Rectal smooth muscle tissue (tissue), 1 donor: ENCODE data around the gene CDH19.
A peak's percentile ranks its signal among the peaks of the same experiment; 100 is the strongest.

Source experiments
- H3K27ac ChIP-seq: one replicate; pipeline ENCODE4 v1.7.0; 2013; ENCODE audit warnings: low read depth, low read length, inconsistent platforms
- H3K27me3 ChIP-seq: one replicate; pipeline ENCODE4 v1.7.0; 2013; ENCODE audit warnings: low read length; ENCODE audit not compliant: control insufficient read depth, insufficient read depth
- H3K36me3 ChIP-seq: one replicate; pipeline ENCODE4 v1.7.0; 2013; ENCODE audit warnings: low read length; ENCODE audit not compliant: control insufficient read depth, insufficient read depth
- H3K4me1 ChIP-seq: one replicate; pipeline ENCODE4 v1.7.0; 2013; ENCODE audit warnings: low read length; ENCODE audit not compliant: control insufficient read depth, insufficient read depth
- H3K4me3 ChIP-seq: one replicate; pipeline ENCODE4 v1.7.0; 2013; ENCODE audit warnings: low read length
- H3K9ac ChIP-seq: one replicate; pipeline ENCODE4 v1.7.0; 2013; ENCODE audit warnings: low read length

CDH19 gene

DNA sequence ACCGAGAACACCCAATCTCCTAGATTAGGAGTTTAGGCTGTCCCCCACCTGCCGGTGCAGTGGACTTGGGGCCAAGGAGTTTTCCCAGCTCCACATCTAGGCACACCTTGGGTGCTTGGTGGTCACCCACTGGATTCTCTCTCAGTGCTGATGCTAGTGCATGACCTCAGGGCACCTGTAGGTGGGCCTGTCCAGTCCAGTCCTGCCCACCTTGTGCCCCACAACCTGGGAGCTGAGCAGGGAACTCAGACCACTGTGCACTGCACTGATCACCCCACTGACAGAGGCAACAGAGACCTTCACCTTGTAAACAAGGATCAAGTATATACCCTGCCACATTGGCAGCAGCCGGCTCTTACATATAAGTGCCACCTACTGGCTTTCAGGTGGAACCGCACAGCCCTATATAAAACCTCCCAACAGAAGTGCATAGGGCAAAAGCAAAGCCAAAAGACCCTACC, 12.7 kb upstream of the CDH19 start:
- no peak overlapping the region for H3K9ac ChIP-seq
- H3K4me1 ChIP-seq: no peaks in the 10 kb centered on the region
- no peak overlapping the region for H3K27ac ChIP-seq
- H3K36me3 ChIP-seq: no peaks in the 10 kb centered on the region
- no peaks in the 10 kb centered on the region for H3K27me3 ChIP-seq
- no peak overlapping the region for H3K4me3 ChIP-seq

GRCh38 chr18:66615176-66615575, 11.3 kb upstream of the CDH19 start:
- no peaks in the 10 kb centered on the region for H3K4me1 ChIP-seq
- no peak overlapping the region for H3K4me3 ChIP-seq
- H3K36me3 ChIP-seq: no peaks in the 10 kb centered on the region
- H3K27ac ChIP-seq: no peak overlapping the region
- no peak overlapping the region for H3K9ac ChIP-seq
- H3K27me3 ChIP-seq: no peaks in the 10 kb centered on the region

DNA sequence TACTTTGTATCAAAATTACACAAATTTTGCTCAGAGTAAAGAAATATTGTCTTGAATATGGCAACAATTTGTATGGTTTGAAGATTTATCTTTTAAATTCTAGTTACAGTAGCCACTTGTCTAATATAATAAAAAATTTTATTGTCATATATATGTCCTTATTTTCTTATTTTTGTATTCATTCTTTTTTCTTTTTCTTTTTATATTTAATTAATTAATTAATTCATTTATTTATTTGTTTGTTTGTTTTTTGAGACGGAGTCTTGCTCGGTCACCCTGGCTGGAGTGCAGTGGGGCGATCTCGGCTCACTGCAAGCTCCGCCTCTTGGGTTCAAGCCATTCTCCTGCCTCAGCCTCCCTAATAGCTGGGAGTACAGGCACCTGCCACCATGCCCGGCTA, 3.7 kb upstream of the CDH19 start:
- Histone ChIP-seq H3K36me3 (no peaks in the 10 kb centered on the region), H3K4me1 (no peaks in the 10 kb centered on the region), H3K27me3 (no peaks in the 10 kb centered on the region), H3K4me3 (no peak overlapping the region), H3K9ac (no peak overlapping the region), H3K27ac (no peak overlapping the region)

- Histone ChIP-seq H3K27me3 (no peaks in the 10 kb centered on the region), H3K27ac (peak overlapping the region; percentile 15)
Observed at GRCh38 chr18:66601649-66602048, 2.2 kb downstream of the CDH19 start.

DNA sequence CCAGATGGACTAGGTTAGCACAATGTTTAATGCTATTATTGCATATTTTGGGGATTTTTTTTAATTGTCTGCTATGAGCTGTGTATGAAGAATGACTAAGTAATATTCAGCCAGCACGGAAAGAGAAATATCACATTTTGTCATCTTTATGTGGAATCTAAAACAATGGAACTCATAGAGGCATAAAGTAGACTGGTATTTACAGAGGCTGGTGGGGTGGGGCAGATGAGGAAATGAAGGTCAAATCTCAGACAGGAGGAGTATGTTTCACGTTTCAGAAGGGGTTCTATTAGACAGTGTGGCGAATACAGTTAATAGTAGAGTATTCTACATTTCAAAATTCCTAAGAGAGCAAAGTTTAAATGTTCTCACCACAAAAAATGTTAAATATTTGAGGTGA, 4.7 kb downstream of the CDH19 start:
- Histone ChIP-seq H3K4me3 (no peak overlapping the region), H3K4me1 (no peaks in the 10 kb centered on the region), H3K9ac (no peak overlapping the region), H3K36me3 (no peaks in the 10 kb centered on the region), H3K27ac (no peak overlapping the region), H3K27me3 (no peaks in the 10 kb centered on the region)

More at GRCh38 chr18:66601649-66602048, 2.2 kb downstream of the CDH19 start:
- Histone ChIP-seq H3K4me1 (no peaks in the 10 kb centered on the region), H3K9ac (no peak overlapping the region), H3K4me3 (no peak overlapping the region), H3K36me3 (no peaks in the 10 kb centered on the region)

DNA sequence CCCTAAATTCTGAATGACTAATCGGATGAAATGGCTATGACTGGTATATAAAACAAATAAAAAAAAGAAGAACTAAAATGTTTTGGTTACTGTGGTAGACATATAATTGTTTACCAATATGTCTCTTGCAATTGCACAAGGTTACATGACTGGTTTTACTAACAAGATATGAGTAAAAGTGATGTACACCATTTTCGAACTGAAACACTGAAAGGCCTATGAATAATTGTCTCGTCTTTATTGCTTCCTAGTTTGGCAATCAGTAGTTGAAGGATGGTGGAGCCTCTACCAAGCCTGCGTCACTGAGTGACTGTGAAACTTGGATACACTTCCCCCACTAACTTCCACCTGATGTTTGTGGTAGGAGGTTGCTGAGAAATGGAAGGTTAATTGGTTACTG, 16.5 kb downstream of the CDH19 start:
- Histone ChIP-seq H3K4me1 (no peaks in the 10 kb centered on the region), H3K27me3 (no peaks in the 10 kb centered on the region), H3K9ac (no peak overlapping the region)

DNA sequence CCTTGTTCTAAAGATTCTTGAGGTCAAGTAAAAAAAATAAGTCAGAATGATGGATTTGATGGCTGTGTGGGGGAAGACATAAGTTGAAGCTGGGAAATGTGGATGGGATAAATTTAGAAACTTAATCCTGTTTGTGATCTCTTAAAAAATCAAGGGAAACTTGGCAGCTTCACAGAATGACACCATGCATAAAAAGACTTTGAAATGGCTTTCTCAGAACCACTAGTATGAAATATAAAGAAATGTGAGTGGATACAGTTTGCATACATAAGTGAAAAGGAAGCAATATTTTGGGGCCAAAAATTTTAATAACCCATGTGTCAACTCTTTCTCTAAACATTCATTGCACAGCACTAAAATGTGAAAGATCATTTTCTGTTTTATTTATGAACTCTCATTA, 21.7 kb downstream of the CDH19 start:
- Histone ChIP-seq H3K36me3 (no peaks in the 10 kb centered on the region), H3K27ac (no peak overlapping the region), H3K4me1 (no peaks in the 10 kb centered on the region), H3K27me3 (no peaks in the 10 kb centered on the region), H3K4me3 (no peak overlapping the region), H3K9ac (no peak overlapping the region)

More for the DNA sequence above, 16.5 kb downstream of the CDH19 start:
- no peak overlapping the region for H3K27ac ChIP-seq
- H3K36me3 ChIP-seq: no peaks in the 10 kb centered on the region
- no peak overlapping the region for H3K4me3 ChIP-seq

GRCh38 chr18:66575263-66575662, 28.6 kb downstream of the CDH19 start:
- Histone ChIP-seq H3K9ac (no peak overlapping the region), H3K4me3 (no peak overlapping the region), H3K4me1 (no peaks in the 10 kb centered on the region), H3K27ac (no peak overlapping the region), H3K27me3 (no peaks in the 10 kb centered on the region), H3K36me3 (no peaks in the 10 kb centered on the region)

DNA sequence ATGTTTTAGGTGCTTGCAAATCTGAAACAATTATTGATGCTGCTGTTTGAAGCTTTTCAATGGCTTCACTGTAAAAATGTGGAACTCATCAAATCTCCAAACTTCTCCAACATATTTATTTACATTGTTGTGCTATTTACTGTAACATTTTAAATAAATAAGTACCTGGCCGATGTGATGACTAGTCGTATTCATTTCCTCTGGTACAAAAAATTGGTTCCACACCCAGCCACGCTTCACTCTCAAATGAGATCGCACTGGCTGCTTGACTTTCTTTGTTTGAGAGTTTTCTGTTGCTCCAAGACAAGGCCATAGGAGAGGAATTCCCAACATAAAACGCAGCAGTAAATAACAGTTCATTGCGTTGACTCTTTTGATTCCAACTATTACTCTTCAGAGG, 32.0 kb downstream of the CDH19 start:
- H3K36me3 ChIP-seq: no peaks in the 10 kb centered on the region
- H3K27me3 ChIP-seq: no peaks in the 10 kb centered on the region
- no peaks in the 10 kb centered on the region for H3K4me1 ChIP-seq
- H3K9ac ChIP-seq: no peak overlapping the region
- no peak overlapping the region for H3K4me3 ChIP-seq
- no peak overlapping the region for H3K27ac ChIP-seq

DNA sequence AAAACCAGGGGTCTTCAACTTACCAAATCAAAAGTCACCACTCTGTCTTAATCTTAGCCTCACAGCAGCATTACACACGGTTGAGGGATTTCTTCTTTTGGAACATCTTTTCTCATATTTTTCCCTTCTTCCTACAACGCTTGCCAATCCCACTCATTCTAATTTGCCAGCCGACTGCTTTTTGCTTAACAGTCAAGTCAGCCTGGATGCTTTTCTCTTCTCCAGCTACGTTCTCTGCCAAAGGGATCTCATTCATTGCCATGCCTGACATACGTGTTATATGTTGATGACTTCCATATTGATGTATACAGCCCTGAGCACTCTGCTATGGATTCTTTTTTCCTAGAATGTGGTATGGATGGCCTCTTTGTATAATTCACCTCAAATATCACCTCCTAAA, 37.3 kb downstream of the CDH19 start:
- Histone ChIP-seq H3K27ac (no peak overlapping the region), H3K4me1 (no peaks in the 10 kb centered on the region), H3K9ac (no peak overlapping the region), H3K27me3 (no peaks in the 10 kb centered on the region), H3K4me3 (no peak overlapping the region), H3K36me3 (no peaks in the 10 kb centered on the region)

DNA sequence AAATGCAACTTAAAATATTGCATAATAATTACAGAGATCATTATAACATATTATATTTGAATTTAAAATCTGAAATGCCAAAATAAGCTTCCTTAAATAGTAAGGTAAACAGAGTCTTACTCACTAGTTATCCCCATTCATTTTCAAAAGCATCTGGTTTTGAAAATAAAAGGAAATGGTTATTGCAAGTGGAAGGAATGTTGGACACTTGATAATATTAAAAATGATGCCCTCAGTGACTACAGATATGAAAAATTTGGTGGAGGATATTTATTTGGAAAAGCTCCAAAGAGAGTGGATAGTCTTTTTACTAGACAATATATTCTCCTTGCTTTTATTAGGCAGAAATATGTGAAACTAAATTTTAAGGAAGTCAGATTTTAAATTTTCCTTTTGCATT, 39.7 kb downstream of the CDH19 start:
- Histone ChIP-seq H3K4me3 (no peak overlapping the region), H3K27ac (no peak overlapping the region), H3K9ac (no peak overlapping the region), H3K4me1 (no peaks in the 10 kb centered on the region), H3K36me3 (no peaks in the 10 kb centered on the region), H3K27me3 (no peaks in the 10 kb centered on the region)

DNA sequence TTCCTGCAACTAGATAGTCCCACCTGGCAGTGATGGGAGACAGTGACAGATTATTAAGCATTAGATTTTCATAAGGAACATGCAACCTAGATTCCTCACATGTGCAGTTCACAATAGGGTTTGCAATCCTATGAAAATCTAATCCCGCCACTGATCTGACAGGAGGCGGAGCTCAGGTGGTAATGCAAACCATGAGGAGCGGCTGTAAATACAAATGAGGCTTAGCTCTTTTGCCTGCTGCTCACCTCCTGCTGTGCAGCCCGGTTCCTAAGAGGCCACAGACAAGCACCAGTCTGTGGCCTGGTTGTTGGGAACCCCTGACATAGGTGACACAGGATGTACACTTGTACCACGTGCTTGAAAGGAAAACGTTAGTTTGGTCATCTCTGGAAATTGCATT, 41.6 kb downstream of the CDH19 start:
- H3K4me3 ChIP-seq: no peak overlapping the region
- no peaks in the 10 kb centered on the region for H3K4me1 ChIP-seq
- no peak overlapping the region for H3K9ac ChIP-seq
- no peak overlapping the region for H3K27ac ChIP-seq
- no peaks in the 10 kb centered on the region for H3K36me3 ChIP-seq
- H3K27me3 ChIP-seq: no peaks in the 10 kb centered on the region

GRCh38 chr18:66560094-66560493, 43.8 kb downstream of the CDH19 start:
- Histone ChIP-seq H3K27ac (no peak overlapping the region), H3K27me3 (no peaks in the 10 kb centered on the region), H3K9ac (no peak overlapping the region), H3K4me1 (no peaks in the 10 kb centered on the region), H3K36me3 (no peaks in the 10 kb centered on the region), H3K4me3 (no peak overlapping the region)
